HEK293 (cell line): ENCODE measurements around the gene ZNF280D.

ENCODE experiments used
- CTCF ChIA-PET: fragments of 350-600 bp; formaldehyde crosslinking; extraction: SDS; loops from one replicate; lab custom pipeline; 2021; ENCODE audit warnings: antibody characterized with exemption; lab: Yijun Ruan, JAX
- POLR2A ChIA-PET: fragments of 300-600 bp; formaldehyde crosslinking; extraction: SDS; loops from one replicate; lab custom pipeline; 2020; ENCODE audit warnings: antibody characterized with exemption, inconsistent platforms; lab: Yijun Ruan, JAX
- H3K27ac ChIP-seq: fragments of 200-500 bp; sonication (Bioruptor generic); 2 replicates; pipeline ENCODE4 v1.5.1; 2014; ENCODE audit warnings: low read depth, low read length, control low read depth, inconsistent platforms; ENCODE audit errors: extremely low read depth
- H3K36me3 ChIP-seq, 2 experiments: fragments of 200-500 bp in 1 of 2; sonication (Bioruptor generic) in 1 of 2; 1 replicate in 1 of 2; 2 replicates in 1 of 2; pipeline ENCODE4 v1.5.1; 2014 to 2017; ENCODE audit warnings: inconsistent platforms in 2 of 2, low read length in 2 of 2; ENCODE audit not compliant: control insufficient read depth in 2 of 2, insufficient read depth in 1 of 2
- H3K4me1 ChIP-seq: fragments of 200-500 bp; sonication (Bioruptor generic); 2 replicates; pipeline ENCODE4 v1.5.1; 2014; ENCODE audit warnings: mild to moderate bottlenecking, low read length, inconsistent platforms; ENCODE audit not compliant: control insufficient read depth, insufficient read depth
- H3K4me3 ChIP-seq: 2 replicates; pipeline ENCODE4 v1.5.1; 2011; ENCODE audit warnings: low read depth, mild to moderate bottlenecking, control low read depth, low read length, moderate library complexity
- H3K9me3 ChIP-seq: fragments of 200-500 bp; sonication (Bioruptor generic); 2 replicates; pipeline ENCODE4 v1.5.1; 2014; ENCODE audit warnings: low read depth, low read length, inconsistent platforms; ENCODE audit not compliant: control insufficient read depth, insufficient read depth
- AEBP2 ChIP-seq: fragments of 450-650 bp; formaldehyde crosslinking; IDR thresholded peaks from 2 replicates; pipeline ENCODE4 v1.5.1; 2016; ENCODE audit warnings: missing biosample characterization, missing genetic modification characterization, borderline replicate concordance
- CTCF ChIP-seq: fragments of 450-650 bp; formaldehyde crosslinking; IDR thresholded peaks from 2 replicates; pipeline ENCODE4 v1.5.1; 2016; ENCODE audit warnings: missing biosample characterization, missing genetic modification characterization
- GLI4 ChIP-seq: fragments of 450-650 bp; formaldehyde crosslinking; IDR thresholded peaks from 2 replicates; pipeline ENCODE4 v1.5.1; 2016; ENCODE audit warnings: missing biosample characterization, missing genetic modification characterization
- KLF17 ChIP-seq: fragments of 450-650 bp; formaldehyde crosslinking; IDR thresholded peaks from 2 replicates; pipeline ENCODE4 v1.5.1; 2016; ENCODE audit warnings: missing biosample characterization, missing genetic modification characterization
- OSR2 ChIP-seq: fragments of 450-650 bp; formaldehyde crosslinking; IDR thresholded peaks from 2 replicates; pipeline ENCODE4 v1.5.1; 2016; ENCODE audit warnings: missing biosample characterization, missing genetic modification characterization
- TCF7L2 ChIP-seq: IDR thresholded peaks from 2 replicates; pipeline ENCODE4 v1.6.1; 2011; ENCODE audit warnings: low read depth, mild to moderate bottlenecking, inconsistent platforms, low read length, moderate library complexity, borderline replicate concordance
- YY2 ChIP-seq: fragments of 450-650 bp; formaldehyde crosslinking; IDR thresholded peaks from 2 replicates; pipeline ENCODE4 v1.5.1; 2016; ENCODE audit warnings: missing biosample characterization, missing genetic modification characterization
- ZNF18 ChIP-seq: fragments of 450-650 bp; formaldehyde crosslinking; IDR thresholded peaks from 2 replicates; pipeline ENCODE4 v1.5.1; 2016; ENCODE audit warnings: missing biosample characterization, missing genetic modification characterization
- ZNF2 ChIP-seq: fragments of 450-650 bp; formaldehyde crosslinking; IDR thresholded peaks from 2 replicates; pipeline ENCODE4 v1.5.1; 2016; ENCODE audit warnings: missing biosample characterization, missing genetic modification characterization
- ZNF362 ChIP-seq: fragments of 450-650 bp; formaldehyde crosslinking; IDR thresholded peaks from 2 replicates; pipeline ENCODE4 v1.5.1; 2016; ENCODE audit warnings: missing biosample characterization, missing genetic modification characterization
- ZNF398 ChIP-seq: fragments of 450-650 bp; formaldehyde crosslinking; IDR thresholded peaks from 2 replicates; pipeline ENCODE4 v1.5.1; 2017; ENCODE audit warnings: missing biosample characterization, missing genetic modification characterization
- ZNF449 ChIP-seq: fragments of 450-650 bp; formaldehyde crosslinking; IDR thresholded peaks from 2 replicates; pipeline ENCODE4 v1.5.1; 2017; ENCODE audit warnings: missing biosample characterization, mild to moderate bottlenecking, missing genetic modification characterization, moderate library complexity
- ZNF518A ChIP-seq: fragments of 450-650 bp; formaldehyde crosslinking; conservative IDR thresholded peaks from 2 replicates; pipeline ENCODE4 v1.5.1; 2016; ENCODE audit warnings: low read depth, missing biosample characterization, missing genetic modification characterization
- ZNF623 ChIP-seq: fragments of 450-650 bp; formaldehyde crosslinking; IDR thresholded peaks from 2 replicates; pipeline ENCODE4 v1.5.1; 2016; ENCODE audit warnings: missing biosample characterization, missing genetic modification characterization
- ZNF654 ChIP-seq: fragments of 450-650 bp; formaldehyde crosslinking; IDR thresholded peaks from 2 replicates; pipeline ENCODE4 v1.5.1; 2016; ENCODE audit warnings: low read depth, missing biosample characterization, missing genetic modification characterization
- ZNF791 ChIP-seq: fragments of 450-650 bp; formaldehyde crosslinking; IDR thresholded peaks from 2 replicates; pipeline ENCODE4 v1.5.1; 2016; ENCODE audit warnings: missing biosample characterization, missing genetic modification characterization

The ZNF280D gene

GRCh38 chr15:56628893-56629532 lies 104.3 kb downstream of the ZNF280D start (continued):
- TF ChIP-seq KLF17 = no peak
- TF ChIP-seq ZNF18 (tag by site-specific recombination) = no peak
- TF ChIP-seq, all 188 proteins: peak for 0

GRCh38 chr15:56619887-56620286 lies 113.4 kb downstream of the ZNF280D start:
- no peak for TF ChIP-seq GLI4 (tag by site-specific recombination)
- TF ChIP-seq ZNF791 (tag by site-specific recombination) = no peak
- TF ChIP-seq ZNF654 = no peak
- TF ChIP-seq CTCF (tag by site-specific recombination) = no peak
- TF ChIP-seq ZNF449 (tag by site-specific recombination) = no peak
- no peak for TF ChIP-seq OSR2 (tag by site-specific recombination)
- TF ChIP-seq TCF7L2 = no peak
- no peak for TF ChIP-seq AEBP2 (tag by site-specific recombination)
- TF ChIP-seq ZNF2 (tag by site-specific recombination) = no peak
- TF ChIP-seq ZNF518A = no peak
- no peak for TF ChIP-seq ZNF362
- no peak for TF ChIP-seq ZNF623 (tag by site-specific recombination)
- no peak for TF ChIP-seq ZNF398 (tag by site-specific recombination)
- TF ChIP-seq YY2 = no peak
- POLR2A ChIA-PET = no interaction called here
- Histone ChIP-seq H3K27ac (no peak overlapping the region), H3K9me3 (no peaks in the 10 kb centered on the region), H3K4me3 (no peak overlapping the region), H3K36me3 (no peaks in the 10 kb centered on the region), H3K4me1 (no peaks in the 10 kb centered on the region)
- CTCF ChIA-PET = no interaction called here
